Liver (tissue), 9 donors: ENCODE data around the gene SLC45A1. TPM values are rescaled to one million over a fixed set of nuclear protein-coding genes. Genes with fewer than 3 reads are reported as not detected.

Experiments
- DNase-seq: peaks from one replicate; pipeline ENCODE4 v3.0.0-alpha.2; 2017; ENCODE audit warnings: low spot score
- H3K27ac ChIP-seq, 2 donors: one replicate each; pipeline ENCODE4 v1.7.0; 2013; ENCODE audit warnings: inconsistent platforms in 2 of 2, low read length in 2 of 2, control low read depth in 1 of 2, low read depth in 1 of 2, mild to moderate bottlenecking in 1 of 2
- H3K27me3 ChIP-seq, 4 donors: one replicate each; pipeline versions ENCODE4 v1.6.1 to v1.7.0; 2013; ENCODE audit warnings: low read length in 3 of 4, inconsistent platforms in 1 of 4, mild to moderate bottlenecking in 1 of 4, moderate library complexity in 1 of 4; ENCODE audit not compliant: control insufficient read depth in 4 of 4, insufficient read depth in 4 of 4
- H3K36me3 ChIP-seq, 4 donors: one replicate each; pipeline versions ENCODE4 v1.6.1 to v1.7.0; 2013; ENCODE audit warnings: low read length in 3 of 4, mild to moderate bottlenecking in 3 of 4, low read depth in 1 of 4, moderate library complexity in 1 of 4; ENCODE audit not compliant: control insufficient read depth in 4 of 4, insufficient read depth in 3 of 4
- H3K4me1 ChIP-seq, 4 donors: one replicate each; pipeline versions ENCODE4 v1.6.1 to v1.7.0; 2013; ENCODE audit warnings: low read length in 3 of 4, mild to moderate bottlenecking in 3 of 4, moderate library complexity in 1 of 4; ENCODE audit not compliant: control insufficient read depth in 4 of 4, insufficient read depth in 4 of 4
- H3K4me3 ChIP-seq, 3 donors: one replicate each; pipeline versions ENCODE4 v1.6.1 to v1.7.0; 2013; ENCODE audit warnings: low read length in 3 of 3, control low read depth in 1 of 3, low read depth in 1 of 3, mild to moderate bottlenecking in 1 of 3
- H3K9ac ChIP-seq, 2 donors: one replicate each; pipeline ENCODE4 v1.7.0; 2013; ENCODE audit warnings: low read length in 2 of 2, mild to moderate bottlenecking in 2 of 2, moderate library complexity in 2 of 2, control low read depth in 1 of 2, low read depth in 1 of 2
- H3K9me3 ChIP-seq, 4 donors: one replicate each; pipeline versions ENCODE4 v1.6.1 to v1.7.0; 2013; ENCODE audit warnings: low read length in 3 of 4; ENCODE audit not compliant: control insufficient read depth in 4 of 4
- ATF3 ChIP-seq: IDR thresholded peaks from 2 replicates; pipeline ENCODE4 v1.6.1; 2016; ENCODE audit warnings: antibody characterized with exemption
- FOXA2 ChIP-seq: IDR thresholded peaks from 2 replicates; pipeline ENCODE4 v1.6.1; 2016; ENCODE audit warnings: antibody characterized with exemption
- GABPA ChIP-seq, 2 donors: IDR thresholded peaks in 1 of 2; conservative IDR thresholded peaks in 1 of 2; 2 replicates each; pipeline ENCODE4 v1.6.1; 2016; ENCODE audit warnings: antibody characterized with exemption in 2 of 2, mild to moderate bottlenecking in 1 of 2, moderate library complexity in 1 of 2
- HNF4A ChIP-seq, 2 donors: conservative IDR thresholded peaks; 2 replicates each; pipeline ENCODE4 v1.6.1; 2016; ENCODE audit warnings: antibody characterized with exemption in 2 of 2, mild to moderate bottlenecking in 2 of 2
- HNF4G ChIP-seq: IDR thresholded peaks from 2 replicates; pipeline ENCODE4 v1.6.1; 2016; ENCODE audit warnings: antibody characterized with exemption
- NR2F2 ChIP-seq: IDR thresholded peaks from 2 replicates; pipeline ENCODE4 v1.6.1; 2016; ENCODE audit warnings: antibody characterized with exemption
- RAD21 ChIP-seq, 2 donors: IDR thresholded peaks; 2 replicates each; pipeline ENCODE4 v1.6.1; 2016; ENCODE audit warnings: antibody characterized with exemption in 2 of 2, mild to moderate bottlenecking in 2 of 2
- REST ChIP-seq: IDR thresholded peaks from 2 replicates; pipeline ENCODE4 v1.6.1; 2016; ENCODE audit warnings: antibody characterized with exemption, mild to moderate bottlenecking
- RXRA ChIP-seq, 2 donors: IDR thresholded peaks; 2 replicates each; pipeline ENCODE4 v1.6.1; 2017 to 2018; ENCODE audit warnings: antibody characterized with exemption in 2 of 2, mild to moderate bottlenecking in 1 of 2
- SP1 ChIP-seq: IDR thresholded peaks from 2 replicates; pipeline ENCODE4 v1.6.1; 2018; ENCODE audit warnings: antibody characterized with exemption, mild to moderate bottlenecking
- TAF1 ChIP-seq: conservative IDR thresholded peaks from 2 replicates; pipeline ENCODE4 v1.6.1; 2016; ENCODE audit warnings: antibody characterized with exemption, mild to moderate bottlenecking
- ZBTB33 ChIP-seq: IDR thresholded peaks from 2 replicates; pipeline ENCODE4 v1.6.1; 2016; ENCODE audit warnings: antibody characterized with exemption
- WGBS: extraction: QIAGEN DNeasy Blood & Tissue Kit; methylation state at CpG from one replicate; pipeline ENCODE4 v1.1.7; 2013; 5-methylcytosine and 5-hydroxymethylcytosine counted together
- polyA plus RNA-seq, 2 donors: library from polyadenylated mRNA; stranded (reverse) in 1 of 2; unstranded in 1 of 2; fragments of 200-250 nt in 1 of 2; fragments of >200 nt in 1 of 2; fragmentation: Nextera tagmentation in 1 of 2; extraction: Ambion mirVana in 1 of 2; gene quantifications; one replicate each; pipeline versions ENCODE4 v1.2.1 to v1.2.3, GENCODE V29; 2013 to 2015
- total RNA-seq, 2 donors: library from RNA; depleted of rRNA; stranded (reverse); fragments of >200 nt; gene quantifications; one replicate each; pipeline ENCODE4 v1.2.3, GENCODE V29; 2014
- donor health status: healthy.
- donor health status: healthy.
- donor health status: healthy.
- donor health status: healthy.
- donor health status: healthy.

SLC45A1 gene
- total and polyA plus RNA-seq, 4 donors, result 0.08 to 0.29 (median 0.14) TPM; not detected in 1

- no peak overlapping the region for H3K27ac ChIP-seq
- peaks cover 43 to 68% (median 51%) of the 10 kb centered on the region in 4 donors for H3K36me3 ChIP-seq
- H3K9me3 ChIP-seq, result no peaks in the 10 kb centered on the region
- no peak for DNase-seq
- no peak overlapping the region for H3K4me3 ChIP-seq
- 89% methylated on average over 26 of the region's 26 CpGs for WGBS
- H3K27me3 ChIP-seq, result no peaks in the 10 kb centered on the region
- H3K9ac ChIP-seq, result no peak overlapping the region
- peaks cover 6 to 29% (median 19%) of the 10 kb centered on the region in 4 donors for H3K4me1 ChIP-seq
- TF ChIP-seq FOXA2, result no peak
- TF ChIP-seq ATF3, result no peak
- no peak for TF ChIP-seq GABPA (IDR thresholded peaks at IDR 0.05 in 1 of 2, conservative IDR thresholded peaks at IDR 0.05 in 1 of 2)
- TF ChIP-seq REST, result no peak
- no peak for TF ChIP-seq NR2F2
- no peak for TF ChIP-seq TAF1
- no peak for TF ChIP-seq RXRA (IDR thresholded peaks at IDR 0.05)
- TF ChIP-seq SP1, result no peak
- no peak for TF ChIP-seq HNF4G
- TF ChIP-seq ZBTB33, result no peak
- no peak for TF ChIP-seq RAD21 (IDR thresholded peaks at IDR 0.05)
Measured at GRCh38 chr1:8360493-8361197, 42.7 kb downstream of the SLC45A1 start.

- Histone ChIP-seq H3K9me3 (no peaks in the 10 kb centered on the region), H3K27ac (no peak overlapping the region), H3K4me1 (peaks cover 6 to 31% (median 19%) of the 10 kb centered on the region in 4 donors), H3K4me3 (no peak overlapping the region), H3K36me3 (peaks cover 45 to 61% (median 50%) of the 10 kb centered on the region in 4 donors), H3K27me3 (no peaks in the 10 kb centered on the region), H3K9ac (no peak overlapping the region)
- no peak for TF ChIP-seq GABPA (IDR thresholded peaks at IDR 0.05 in 1 of 2, conservative IDR thresholded peaks at IDR 0.05 in 1 of 2)
- TF ChIP-seq SP1, result no peak
- peak in 1 of 2 donors; percentile 30 for TF ChIP-seq HNF4A (conservative IDR thresholded peaks at IDR 0.05)
- peak; percentile 15 for TF ChIP-seq NR2F2
- WGBS, result 74% methylated on average over 21 of the region's 21 CpGs
- DNase-seq, result no peak
Measured at GRCh38 chr1:8361198-8361849, 43.4 kb downstream of the SLC45A1 start.
